ENCODE data around the gene EFNA5.

The EFNA5 gene

DNA sequence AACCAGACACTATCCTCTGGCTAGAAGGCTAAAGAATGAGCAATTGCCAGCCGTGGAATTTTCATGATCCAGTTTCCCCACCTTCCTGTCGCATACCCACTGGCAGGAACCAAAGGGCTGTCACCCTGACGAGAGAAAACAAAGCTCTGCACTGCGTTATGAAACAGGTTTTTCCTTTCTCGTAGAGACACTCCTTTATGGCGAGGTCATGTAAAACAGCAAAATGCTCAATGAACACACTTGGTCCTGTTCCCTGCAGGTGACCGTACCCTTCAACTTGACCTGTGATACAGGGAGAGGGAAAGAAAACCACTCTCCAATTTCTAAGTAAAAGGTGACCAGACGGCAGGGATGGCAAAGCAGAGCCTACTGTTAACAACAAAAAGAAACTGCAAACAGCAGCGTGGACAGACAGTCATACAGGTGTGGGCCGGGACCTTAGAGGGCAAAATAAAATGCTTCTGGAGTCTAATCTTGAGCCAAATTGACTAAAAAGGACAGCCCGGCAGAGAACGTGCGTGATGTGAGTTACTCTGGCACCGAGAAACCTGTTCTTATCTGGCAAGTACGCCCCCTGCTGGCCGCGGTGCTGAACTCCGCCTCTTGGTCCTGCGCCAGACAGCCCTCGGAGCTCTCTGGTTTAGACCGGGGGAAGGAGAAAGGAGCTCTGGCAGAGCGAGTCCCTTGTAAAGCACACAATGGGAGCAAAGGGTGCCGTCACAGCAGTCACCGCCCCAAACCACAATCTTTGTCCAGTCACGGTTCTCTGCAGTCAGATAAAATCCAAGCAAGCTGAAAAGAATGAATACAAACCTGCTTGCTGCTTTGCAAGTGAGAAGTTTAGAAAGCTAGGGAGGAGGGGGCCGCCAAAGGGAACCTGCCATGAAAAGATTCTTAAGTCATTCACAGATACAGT is 98.9 kb downstream of the EFNA5 start (continued):
- TF ChIP-seq ZNF394 (tag by site-specific recombination; IDR thresholded peaks at IDR 0.05; ENCODE audit: borderline replicate concordance) (peak; percentile 70; the same call in 1 of the 2 replicates), ZNF544 (tag by site-specific recombination; IDR thresholded peaks at IDR 0.05) (no peak), ZNF335 (tag by site-specific recombination; conservative IDR thresholded peaks at IDR 0.05) (no peak), HOXD13 (CRISPR knock-in tag; IDR thresholded peaks at IDR 0.05; ENCODE audit: borderline replicate concordance) (no peak), ZNF37A (tag by site-specific recombination; IDR thresholded peaks at IDR 0.05) (no peak), SP3 (tag by site-specific recombination; IDR thresholded peaks at IDR 0.05) (no peak), ZNF558 (tag by site-specific recombination; IDR thresholded peaks at IDR 0.05) (no peak), BCL11A (tag by site-specific recombination; IDR thresholded peaks at IDR 0.05; ENCODE audit: low read depth) (no peak), ZNF341 (tag by site-specific recombination; IDR thresholded peaks at IDR 0.05; ENCODE audit: low read depth) (peak; percentile 56)
- TF ChIP-seq, protein P1, sequence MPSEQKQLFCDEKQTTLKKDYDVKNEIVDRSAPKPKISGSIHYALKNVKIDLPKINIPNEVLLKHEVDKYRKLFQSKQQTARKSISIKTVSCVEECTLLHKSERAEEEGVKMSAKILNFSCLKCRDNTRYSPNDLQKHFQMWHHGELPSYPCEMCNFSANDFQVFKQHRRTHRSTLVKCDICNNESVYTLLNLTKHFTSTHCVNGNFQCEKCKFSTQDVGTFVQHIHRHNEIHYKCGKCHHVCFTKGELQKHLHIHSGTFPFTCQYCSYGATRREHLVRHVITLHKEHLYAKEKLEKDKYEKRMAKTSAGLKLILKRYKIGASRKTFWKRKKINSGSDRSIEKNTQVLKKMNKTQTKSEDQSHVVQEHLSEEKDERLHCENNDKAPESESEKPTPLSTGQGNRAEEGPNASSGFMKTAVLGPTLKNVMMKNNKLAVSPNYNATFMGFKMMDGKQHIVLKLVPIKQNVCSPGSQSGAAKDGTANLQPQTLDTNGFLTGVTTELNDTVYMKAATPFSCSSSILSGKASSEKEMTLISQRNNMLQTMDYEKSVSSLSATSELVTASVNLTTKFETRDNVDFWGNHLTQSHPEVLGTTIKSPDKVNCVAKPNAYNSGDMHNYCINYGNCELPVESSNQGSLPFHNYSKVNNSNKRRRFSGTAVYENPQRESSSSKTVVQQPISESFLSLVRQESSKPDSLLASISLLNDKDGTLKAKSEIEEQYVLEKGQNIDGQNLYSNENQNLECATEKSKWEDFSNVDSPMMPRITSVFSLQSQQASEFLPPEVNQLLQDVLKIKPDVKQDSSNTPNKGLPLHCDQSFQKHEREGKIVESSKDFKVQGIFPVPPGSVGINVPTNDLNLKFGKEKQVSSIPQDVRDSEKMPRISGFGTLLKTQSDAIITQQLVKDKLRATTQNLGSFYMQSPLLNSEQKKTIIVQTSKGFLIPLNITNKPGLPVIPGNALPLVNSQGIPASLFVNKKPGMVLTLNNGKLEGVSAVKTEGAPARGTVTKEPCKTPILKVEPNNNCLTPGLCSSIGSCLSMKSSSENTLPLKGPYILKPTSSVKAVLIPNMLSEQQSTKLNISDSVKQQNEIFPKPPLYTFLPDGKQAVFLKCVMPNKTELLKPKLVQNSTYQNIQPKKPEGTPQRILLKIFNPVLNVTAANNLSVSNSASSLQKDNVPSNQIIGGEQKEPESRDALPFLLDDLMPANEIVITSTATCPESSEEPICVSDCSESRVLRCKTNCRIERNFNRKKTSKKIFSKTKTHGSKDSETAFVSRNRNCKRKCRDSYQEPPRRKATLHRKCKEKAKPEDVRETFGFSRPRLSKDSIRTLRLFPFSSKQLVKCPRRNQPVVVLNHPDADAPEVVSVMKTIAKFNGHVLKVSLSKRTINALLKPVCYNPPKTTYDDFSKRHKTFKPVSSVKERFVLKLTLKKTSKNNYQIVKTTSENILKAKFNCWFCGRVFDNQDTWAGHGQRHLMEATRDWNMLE (tag by site-specific recombination; conservative IDR thresholded peaks at IDR 0.05; ENCODE audit: low read depth), result no peak; the same call in 1 of the 2 replicates

- Histone ChIP-seq H3K4me1 (ENCODE audit: control insufficient read depth, insufficient read depth, low read length) (peaks cover 61% of the 10 kb centered on the region), H3K36me3 (ENCODE audit: control insufficient read depth in 2 of 2, insufficient read depth in 1 of 2, low read length in 2 of 2) (no peaks in the 10 kb centered on the region), H3K27ac (ENCODE audit: extremely low read depth, low read depth, low read length) (peak overlapping the region; percentile 67), H3K9me3 (ENCODE audit: control insufficient read depth, insufficient read depth, low read depth, low read length) (no peaks in the 10 kb centered on the region), H3K4me3 (ENCODE audit: low read depth, low read length) (no peak overlapping the region)
- CTCF ChIA-PET, result interaction anchor here (0.6 to 2.4 kb wide), 18 partner anchors 7 to 387 kb away, joined by 3 to 10 read pairs (median 3); no protein-coding TSS in a partner anchor
- POLR2A ChIA-PET, result no interaction called here
- TF ChIP-seq ZBTB20 (tag by site-specific recombination; IDR thresholded peaks at IDR 0.05), result peak; percentile 57; the same call in 1 of the 2 replicates
- TF ChIP-seq OSR2 (tag by site-specific recombination; IDR thresholded peaks at IDR 0.05), result peak; percentile 84
- TF ChIP-seq GLIS1 (tag by site-specific recombination; IDR thresholded peaks at IDR 0.05), result peak; percentile 89
- TF ChIP-seq ZBTB21 (tag by site-specific recombination; IDR thresholded peaks at IDR 0.05), result no peak
- peak; percentile 31; the same call in 1 of the 2 replicates for TF ChIP-seq ZNF2 (tag by site-specific recombination; IDR thresholded peaks at IDR 0.05)
- TF ChIP-seq, protein P2, sequence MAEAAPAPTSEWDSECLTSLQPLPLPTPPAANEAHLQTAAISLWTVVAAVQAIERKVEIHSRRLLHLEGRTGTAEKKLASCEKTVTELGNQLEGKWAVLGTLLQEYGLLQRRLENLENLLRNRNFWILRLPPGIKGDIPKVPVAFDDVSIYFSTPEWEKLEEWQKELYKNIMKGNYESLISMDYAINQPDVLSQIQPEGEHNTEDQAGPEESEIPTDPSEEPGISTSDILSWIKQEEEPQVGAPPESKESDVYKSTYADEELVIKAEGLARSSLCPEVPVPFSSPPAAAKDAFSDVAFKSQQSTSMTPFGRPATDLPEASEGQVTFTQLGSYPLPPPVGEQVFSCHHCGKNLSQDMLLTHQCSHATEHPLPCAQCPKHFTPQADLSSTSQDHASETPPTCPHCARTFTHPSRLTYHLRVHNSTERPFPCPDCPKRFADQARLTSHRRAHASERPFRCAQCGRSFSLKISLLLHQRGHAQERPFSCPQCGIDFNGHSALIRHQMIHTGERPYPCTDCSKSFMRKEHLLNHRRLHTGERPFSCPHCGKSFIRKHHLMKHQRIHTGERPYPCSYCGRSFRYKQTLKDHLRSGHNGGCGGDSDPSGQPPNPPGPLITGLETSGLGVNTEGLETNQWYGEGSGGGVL (tag by site-specific recombination; IDR thresholded peaks at IDR 0.05), result peak; percentile 86
- TF ChIP-seq ZBTB8A (tag by site-specific recombination; IDR thresholded peaks at IDR 0.05), result 0 out of 2 replicates have a peak, but pooled peaks have one; percentile 44
- no peak for TF ChIP-seq ZSCAN30 (tag by site-specific recombination; IDR thresholded peaks at IDR 0.05)
- peak; percentile 66 for TF ChIP-seq FEZF1 (tag by site-specific recombination; IDR thresholded peaks at IDR 0.05)
- TF ChIP-seq ZNF169 (tag by site-specific recombination; IDR thresholded peaks at IDR 0.05), result no peak
- TF ChIP-seq ZNF18 (tag by site-specific recombination; IDR thresholded peaks at IDR 0.05), result 0 out of 2 replicates have a peak, but pooled peaks have one; percentile 24
- TF ChIP-seq, protein P3, sequence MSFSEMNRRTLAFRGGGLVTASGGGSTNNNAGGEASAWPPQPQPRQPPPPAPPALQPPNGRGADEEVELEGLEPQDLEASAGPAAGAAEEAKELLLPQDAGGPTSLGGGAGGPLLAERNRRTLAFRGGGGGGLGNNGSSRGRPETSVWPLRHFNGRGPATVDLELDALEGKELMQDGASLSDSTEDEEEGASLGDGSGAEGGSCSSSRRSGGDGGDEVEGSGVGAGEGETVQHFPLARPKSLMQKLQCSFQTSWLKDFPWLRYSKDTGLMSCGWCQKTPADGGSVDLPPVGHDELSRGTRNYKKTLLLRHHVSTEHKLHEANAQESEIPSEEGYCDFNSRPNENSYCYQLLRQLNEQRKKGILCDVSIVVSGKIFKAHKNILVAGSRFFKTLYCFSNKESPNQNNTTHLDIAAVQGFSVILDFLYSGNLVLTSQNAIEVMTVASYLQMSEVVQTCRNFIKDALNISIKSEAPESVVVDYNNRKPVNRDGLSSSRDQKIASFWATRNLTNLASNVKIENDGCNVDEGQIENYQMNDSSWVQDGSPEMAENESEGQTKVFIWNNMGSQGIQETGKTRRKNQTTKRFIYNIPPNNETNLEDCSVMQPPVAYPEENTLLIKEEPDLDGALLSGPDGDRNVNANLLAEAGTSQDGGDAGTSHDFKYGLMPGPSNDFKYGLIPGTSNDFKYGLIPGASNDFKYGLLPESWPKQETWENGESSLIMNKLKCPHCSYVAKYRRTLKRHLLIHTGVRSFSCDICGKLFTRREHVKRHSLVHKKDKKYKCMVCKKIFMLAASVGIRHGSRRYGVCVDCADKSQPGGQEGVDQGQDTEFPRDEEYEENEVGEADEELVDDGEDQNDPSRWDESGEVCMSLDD (tag by site-specific recombination; IDR thresholded peaks at IDR 0.05), result no peak
- TF ChIP-seq ZFP37 (tag by site-specific recombination; IDR thresholded peaks at IDR 0.05), result 0 out of 2 replicates have a peak, but pooled peaks have one; percentile 16
- TF ChIP-seq ZBTB17 (tag by site-specific recombination; IDR thresholded peaks at IDR 0.05), result peak; percentile 54; the same call in 1 of the 2 replicates
Measured at GRCh38 chr5:107570805-107571531, 99.8 kb downstream of the EFNA5 start.

Data from HEK293 (cell line).